A549 (cell line): ENCODE measurements around the gene DHTKD1.

ENCODE experiments used
- BHLHE40 ChIP-seq: IDR thresholded peaks from 2 replicates; pipeline ENCODE4 v1.6.1; 2012; ENCODE audit warnings: low read depth, low read length, inconsistent platforms
- CHD2 ChIP-seq: fragments of 150-350 bp; IDR thresholded peaks from 2 replicates; pipeline ENCODE4 v1.6.1; 2014; ENCODE audit warnings: low read length; ENCODE audit not compliant: partially characterized antibody
- CHD4 ChIP-seq: fragments of 200-600 bp; sonication (generic); IDR thresholded peaks from 2 replicates; pipeline ENCODE4 v1.6.1; 2016; ENCODE audit warnings: antibody characterized with exemption, mild to moderate bottlenecking, borderline replicate concordance
- CTCF ChIP-seq: fragments of >200 bp; sonication (Bioruptor Twin); formaldehyde crosslinking; IDR thresholded peaks from 3 replicates; pipeline ENCODE4 v1.5.1; 2016
- JUNB ChIP-seq: fragments of >200 bp; sonication (Bioruptor Twin); formaldehyde crosslinking; IDR thresholded peaks from 2 replicates; pipeline ENCODE4 v1.6.1; 2016
- KDM1A ChIP-seq: fragments of 200-600 bp; sonication (generic); IDR thresholded peaks from 2 replicates; pipeline ENCODE4 v1.6.1; 2016; ENCODE audit warnings: low read depth, mild to moderate bottlenecking
- MAFK ChIP-seq: fragments of 450-650 bp; IDR thresholded peaks from 2 replicates; pipeline ENCODE4 v1.6.1; 2014; ENCODE audit not compliant: partially characterized antibody
- MAX ChIP-seq: IDR thresholded peaks from 2 replicates; pipeline ENCODE4 v1.6.1; 2012
- POLR2A ChIP-seq: IDR thresholded peaks from 2 replicates; pipeline ENCODE4 v1.6.1; 2012; ENCODE audit warnings: mild to moderate bottlenecking, low read length
- TP53 ChIP-seq: fragments of 250-450 bp; sonication (Bioruptor Pico); IDR thresholded peaks from 2 replicates; pipeline ENCODE4 v1.5.0; 2021; ENCODE audit warnings: mild to moderate bottlenecking, moderate library complexity
- ZFP36 ChIP-seq: fragments of 450-650 bp; IDR thresholded peaks from 2 replicates; pipeline ENCODE4 v1.6.1; 2014; ENCODE audit warnings: borderline replicate concordance; ENCODE audit not compliant: partially characterized antibody

- TF ChIP-seq CHD2, result no peak
- TF ChIP-seq POLR2A, result no peak
- TF ChIP-seq CTCF, result no peak
- TF ChIP-seq ZFP36, result no peak
- no peak for TF ChIP-seq KDM1A
- no peak for TF ChIP-seq TP53 (CRISPR knock-in tag)
- TF ChIP-seq MAFK, result no peak
- no peak for TF ChIP-seq JUNB
- TF ChIP-seq CHD4, result no peak
- no peak for TF ChIP-seq MAX
- TF ChIP-seq BHLHE40, result no peak
These were observed 85.8 kb downstream of the DHTKD1 start for GRCh38 chr10:12154516-12154915.
